Caki2 (cell line): ENCODE measurements around the gene DOCK11. TPM values are rescaled to one million over a fixed set of nuclear protein-coding genes. Genes with fewer than 3 reads are reported as not detected.
"Not testable (repeated sequence)": the region's sequence is repeated elsewhere in the genome, so short reads cannot be mapped to it uniquely, and the experiment has no call there.

Experiments used
- DNase-seq: peaks from one replicate; pipeline ENCODE4 v3.0.0-alpha.2; 2015; ENCODE audit warnings: low read depth
- in situ Hi-C: cut with HindIII; loops from 2 replicates; pipeline ENCODE4 v1.10.0; 2016; ENCODE audit warnings: low sequenced_read_pairs, low pct_unique_long_range_greater_than_20kb, mixed read lengths
- total RNA-seq: library from RNA; depleted of rRNA; stranded (reverse); fragments of >200 nt; shearing (Covaris generic); gene quantifications from 2 replicates; pipeline ENCODE4 v1.2.3, GENCODE V29; 2014; ENCODE audit warnings: low replicate concordance

The DOCK11 gene
- total RNA-seq, 1 experiment from 2014 or later: 5.5 TPM

DNA sequence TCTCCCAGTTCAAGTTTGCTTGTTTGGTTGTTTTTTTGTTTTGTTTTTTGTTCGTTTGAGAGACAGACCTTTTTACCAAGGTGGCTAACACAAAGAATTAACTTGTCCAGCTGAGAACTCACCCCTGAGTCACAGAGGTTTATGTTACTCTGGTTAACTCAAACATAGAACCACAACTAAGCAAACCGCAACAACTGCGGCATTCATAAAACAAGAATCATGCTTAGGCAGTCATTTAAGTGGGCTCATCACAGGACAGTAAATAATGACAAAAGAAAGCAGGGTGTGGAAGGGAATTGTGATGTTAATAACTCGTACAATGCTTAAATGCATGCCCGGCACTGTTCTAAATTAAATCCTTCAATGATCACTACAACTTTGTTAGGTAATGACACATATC is 207.1 kb downstream of the DOCK11 start:
- no peak for DNase-seq
- in situ Hi-C loops: no loop called here

DNA sequence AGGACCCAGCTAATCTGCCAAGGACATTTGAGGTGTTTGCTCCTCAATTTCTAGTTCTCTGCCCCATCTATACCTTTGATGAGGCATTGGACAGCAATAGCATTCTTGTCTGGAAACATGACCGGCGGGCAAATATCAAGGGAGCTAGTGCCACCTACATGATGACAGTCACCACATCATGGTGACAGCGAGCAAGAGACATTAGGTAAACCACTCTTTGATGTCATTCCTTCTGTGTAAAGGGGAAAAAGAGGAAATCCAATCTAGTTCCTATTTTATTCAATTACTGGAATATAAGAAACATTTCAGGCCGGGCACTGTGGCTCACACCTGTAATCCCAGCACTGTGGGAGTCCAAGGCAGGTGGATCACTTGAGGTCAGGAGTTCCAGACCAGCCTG is 211.1 kb downstream of the DOCK11 start:
- in situ Hi-C loops: no loop called here
- no peak for DNase-seq

DNA sequence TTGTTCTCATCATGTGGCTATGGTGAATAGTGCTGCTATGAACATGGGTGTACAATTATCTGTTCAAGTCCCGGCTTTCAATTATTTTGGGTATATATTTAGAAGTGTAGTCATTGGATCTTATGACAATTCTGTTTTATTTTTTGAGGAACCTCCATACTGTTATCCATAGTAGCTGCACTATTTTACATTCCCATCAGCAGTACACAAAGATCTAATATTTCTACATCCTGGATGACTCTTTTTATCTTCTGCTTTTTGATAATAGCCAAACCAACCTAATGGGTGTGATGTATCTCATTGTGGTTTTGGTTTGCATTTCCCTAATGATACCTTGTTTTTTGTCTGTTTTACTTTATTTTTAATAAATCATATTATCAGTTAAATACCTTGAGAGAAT is 218.9 kb downstream of the DOCK11 start:
- no peak for DNase-seq
- in situ Hi-C loops: no loop called here

DNA sequence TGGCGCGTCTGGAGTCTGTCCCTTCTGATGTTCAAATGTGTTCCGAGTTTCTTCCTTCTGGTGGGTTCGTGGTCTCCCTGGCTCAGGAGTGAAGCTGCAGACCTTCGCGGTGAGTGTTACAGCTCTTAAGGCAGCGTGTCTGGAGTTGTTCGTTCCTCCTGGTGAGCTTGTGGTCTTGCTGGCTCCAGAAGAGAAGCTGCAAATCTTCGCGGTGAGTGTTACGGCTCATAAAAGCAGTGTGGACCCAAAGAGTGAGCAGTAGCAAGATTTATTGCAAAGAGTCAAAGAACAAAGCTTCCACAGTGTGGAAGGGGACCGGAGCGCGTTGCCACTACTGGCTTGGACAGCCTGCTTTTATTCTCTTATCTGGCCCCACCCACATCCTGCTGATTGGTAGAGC is 220.3 kb downstream of the DOCK11 start:
- DNase-seq, in situ Hi-C loops: not testable (repeated sequence)

DNA sequence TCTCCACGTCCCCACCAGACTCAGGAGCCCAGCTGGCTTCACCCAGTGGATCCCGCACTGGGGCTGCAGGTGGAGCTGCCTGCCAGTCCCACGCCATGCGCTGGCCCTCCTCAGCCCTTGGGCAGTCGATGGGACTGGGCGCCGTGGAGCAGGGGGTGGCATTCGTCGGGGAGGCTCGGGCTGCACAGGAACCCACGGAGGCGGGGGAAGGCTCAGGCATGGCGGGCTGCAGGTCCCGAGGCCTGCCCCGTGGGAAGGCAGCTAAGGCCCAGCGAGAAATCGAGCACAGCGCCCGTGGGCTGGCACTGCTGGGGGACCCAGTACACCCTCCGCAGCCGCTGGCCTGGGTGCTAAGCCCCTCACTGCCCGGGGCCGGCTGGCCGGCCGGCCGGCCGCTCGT is 221.2 kb downstream of the DOCK11 start:
- DNase-seq, in situ Hi-C loops: not testable (repeated sequence)

DNA sequence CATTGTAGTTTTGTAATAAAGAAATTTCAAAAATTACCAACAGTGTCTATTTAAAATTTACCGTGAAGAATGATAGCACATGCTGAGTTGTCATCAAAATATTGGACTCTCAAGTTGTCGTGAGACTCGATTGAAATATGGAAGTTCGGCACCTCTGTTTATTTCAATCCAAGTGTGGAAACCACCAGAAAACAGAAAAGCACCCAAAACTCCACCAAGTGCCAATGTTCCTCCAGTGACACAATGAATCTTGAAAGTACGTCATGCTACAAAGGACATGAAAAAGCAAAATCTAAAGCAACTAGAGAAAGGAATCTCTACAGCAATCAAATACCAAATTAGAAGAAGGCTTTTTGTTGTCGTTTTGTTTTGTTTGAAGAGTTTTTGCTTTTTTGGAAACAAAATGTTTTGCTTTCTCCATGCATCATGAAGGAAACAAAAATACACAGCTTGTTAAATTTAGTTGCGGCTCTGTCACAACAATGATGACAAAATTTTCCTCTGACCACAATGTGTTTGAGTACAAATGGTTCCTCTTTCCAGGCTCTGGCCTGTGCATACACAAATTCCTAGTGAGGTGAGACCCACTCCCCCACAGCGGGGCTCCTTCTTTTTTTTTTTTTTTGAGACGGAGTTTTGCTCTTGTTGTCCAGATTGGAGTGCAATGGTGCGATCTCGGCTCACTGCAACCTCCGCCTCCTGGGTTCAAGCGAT is 222.2 kb downstream of the DOCK11 start:
- in situ Hi-C loops: no loop called here
- no peak for DNase-seq

DNA sequence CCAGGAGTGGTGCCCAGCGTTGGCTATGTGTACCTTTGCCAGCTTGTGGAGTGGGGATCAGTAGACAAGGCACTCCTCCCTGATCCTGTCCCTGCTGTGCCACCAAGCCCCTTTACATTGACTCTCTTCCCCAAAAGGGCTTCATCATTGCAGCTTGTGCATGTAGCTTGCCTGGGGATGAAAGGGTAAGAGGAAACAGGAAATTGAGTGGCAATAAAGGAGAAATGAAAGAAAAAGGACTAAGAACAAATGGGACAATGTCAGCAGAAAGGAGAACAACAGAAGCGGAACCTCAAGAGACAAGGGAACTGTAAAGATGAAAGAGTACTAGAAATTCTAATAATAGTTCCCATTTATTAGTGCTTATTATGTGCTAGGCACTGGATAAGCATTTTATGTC is 223.1 kb downstream of the DOCK11 start:
- no peak for DNase-seq
- in situ Hi-C loops: no loop called here

DNA sequence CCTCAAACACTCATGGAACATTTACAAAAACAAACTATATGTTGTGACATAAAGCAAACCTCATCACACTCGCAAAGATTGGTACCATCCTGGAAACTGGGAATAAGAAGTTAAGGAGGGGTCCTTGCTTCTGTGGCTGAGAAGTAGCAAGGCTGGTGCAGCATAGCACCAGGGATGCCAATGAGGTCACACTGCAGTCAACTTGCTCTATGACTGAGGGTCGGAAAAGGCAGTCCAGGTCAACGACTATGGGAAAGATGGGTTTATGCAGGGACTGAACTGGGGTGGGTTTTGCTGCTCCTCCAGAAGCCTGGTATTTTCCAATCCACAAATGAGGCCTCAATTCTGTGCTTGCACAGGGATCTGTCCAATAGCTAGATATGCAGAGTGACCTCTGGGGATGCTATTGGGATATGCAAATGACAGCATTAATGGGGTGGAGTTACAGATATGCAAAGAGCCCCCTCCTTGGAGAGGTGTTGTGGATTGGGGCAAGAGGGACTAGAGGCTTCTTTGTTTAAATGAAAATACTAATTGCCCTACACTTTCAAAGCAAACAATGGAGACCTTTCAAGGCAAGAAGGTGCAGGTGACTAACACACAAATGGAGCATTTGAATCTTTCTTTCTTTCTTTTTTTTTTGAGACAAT is 224.6 kb downstream of the DOCK11 start:
- in situ Hi-C loops: no loop called here
- no peak for DNase-seq

DNA sequence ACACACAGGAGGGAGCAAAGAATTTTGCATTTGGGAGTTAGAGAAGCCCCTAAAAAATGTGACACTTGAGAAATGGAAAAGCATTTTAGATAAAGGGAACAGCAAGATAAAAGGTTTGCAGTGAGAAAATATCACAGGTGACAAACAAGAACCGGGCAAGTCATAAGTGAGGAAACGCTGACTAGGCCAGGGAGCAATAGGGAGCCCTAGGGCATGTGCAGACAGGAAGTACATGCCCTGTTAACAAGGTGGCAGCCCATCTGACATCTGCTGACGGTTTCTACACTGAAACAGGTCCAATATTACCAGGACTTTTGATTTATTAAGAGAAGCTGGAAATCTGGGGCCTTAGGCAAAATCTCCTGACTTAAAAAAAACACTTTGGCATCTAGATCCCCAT is 227.8 kb downstream of the DOCK11 start:
- in situ Hi-C loops: no loop called here
- DNase-seq: no peak

DNA sequence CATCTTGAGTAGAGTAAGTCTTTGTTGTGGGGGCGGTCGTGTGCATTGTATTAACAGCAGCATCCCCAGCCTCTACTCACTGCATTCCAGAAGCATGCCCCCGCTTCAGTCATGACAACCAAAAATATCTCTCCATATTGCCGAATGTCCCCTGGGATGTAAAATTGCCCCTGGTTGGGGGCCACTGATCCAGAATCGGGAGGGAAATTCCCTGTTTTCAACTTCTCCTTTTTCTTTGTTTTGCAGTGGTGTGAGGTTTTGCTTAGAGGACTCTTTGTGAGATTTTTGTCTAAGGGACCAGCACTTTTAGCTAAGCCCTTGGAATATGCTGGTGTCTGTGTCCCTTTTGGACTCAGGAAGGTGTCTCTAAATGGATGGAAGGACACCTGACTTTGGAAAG is 228.8 kb downstream of the DOCK11 start:
- DNase-seq: no peak
- in situ Hi-C loops: no loop called here

DNA sequence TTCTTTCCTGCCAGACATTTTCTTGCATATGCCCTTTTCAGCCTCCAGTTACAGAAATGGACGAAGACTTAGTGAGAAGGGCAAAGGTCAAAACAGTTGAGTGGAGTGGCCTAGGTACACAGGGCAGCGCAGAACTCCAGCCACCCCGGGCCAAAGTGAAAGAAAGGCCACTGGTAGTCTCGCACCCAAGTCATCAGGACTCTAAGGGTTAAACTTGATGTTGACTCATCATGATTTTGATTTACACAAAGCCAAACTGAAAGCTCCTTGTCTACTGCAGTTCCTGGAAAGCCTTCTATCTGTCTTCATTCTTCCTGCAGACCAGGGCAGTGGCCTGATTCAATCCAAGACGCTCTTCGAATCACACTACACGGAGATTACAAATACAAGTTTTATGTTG is 229.2 kb downstream of the DOCK11 start:
- in situ Hi-C loops: no loop called here
- DNase-seq: no peak

DNA sequence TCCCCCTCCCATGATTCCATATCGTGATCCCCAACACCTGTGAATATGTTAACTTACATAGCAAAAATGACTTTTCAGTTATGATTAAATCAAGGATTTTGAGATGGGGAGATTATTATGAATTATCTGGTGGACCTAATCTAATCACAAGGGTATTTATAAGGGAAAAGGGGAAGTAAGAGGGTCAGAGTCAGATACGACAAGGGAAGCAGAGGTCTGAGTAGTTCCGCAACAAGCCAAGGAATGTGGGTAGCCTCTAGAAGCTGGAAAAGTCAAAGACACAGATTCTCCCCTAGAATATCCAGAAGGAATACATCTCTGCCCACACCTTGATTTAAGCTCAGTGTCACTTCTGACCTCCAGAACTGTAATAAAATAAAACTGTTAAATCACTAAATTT is 230.8 kb downstream of the DOCK11 start:
- in situ Hi-C loops: no loop called here
- no peak for DNase-seq

DNA sequence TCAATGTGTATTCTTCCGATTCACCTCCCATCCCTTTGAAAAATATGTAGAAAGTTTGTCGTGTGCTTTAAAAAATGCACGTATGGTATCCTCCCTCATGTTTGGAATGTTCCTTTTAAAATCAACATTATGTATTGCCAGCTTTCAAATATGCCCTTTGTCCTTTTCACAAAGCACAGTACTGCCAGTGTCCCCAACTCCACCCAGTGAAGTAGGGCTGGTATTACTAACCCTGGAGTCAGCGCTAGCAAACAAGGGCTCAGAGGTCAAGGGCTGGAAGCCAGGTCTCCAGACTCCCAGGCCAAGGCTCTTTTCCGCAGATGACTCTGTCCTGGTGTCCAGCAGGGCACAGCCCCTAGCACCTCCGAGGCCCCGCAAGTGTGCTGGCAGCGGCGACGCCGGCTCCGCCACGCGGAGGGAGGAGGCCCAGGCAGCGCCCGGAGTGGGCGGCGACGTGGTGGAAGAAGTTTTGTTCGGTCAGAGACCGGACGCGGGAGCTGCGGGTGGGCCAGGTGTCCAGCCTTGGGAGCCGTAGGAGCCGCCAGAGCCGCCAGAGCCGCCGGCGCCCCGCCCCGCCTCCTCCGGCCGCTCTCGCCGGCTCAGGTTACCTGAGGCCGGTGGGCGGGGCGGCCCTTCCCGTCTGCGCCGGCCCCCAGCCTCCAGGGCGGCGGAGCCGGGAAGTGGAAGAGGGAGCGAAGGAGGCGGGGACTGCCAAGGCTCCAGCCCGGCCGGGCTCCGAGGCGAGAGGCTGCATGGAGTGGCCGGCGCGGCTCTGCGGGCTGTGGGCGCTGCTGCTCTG is 231.5 kb downstream of the DOCK11 start, which contains the start of gene IL13RA1:
Gene IL13RA1, plus strand, starts transcription at position 720 of the 799 bp plus-strand sequence. Its CDS starts 33 bp downstream, at position 753.
- in situ Hi-C loops: no loop called here
- peak; percentile 90 for DNase-seq

DNA sequence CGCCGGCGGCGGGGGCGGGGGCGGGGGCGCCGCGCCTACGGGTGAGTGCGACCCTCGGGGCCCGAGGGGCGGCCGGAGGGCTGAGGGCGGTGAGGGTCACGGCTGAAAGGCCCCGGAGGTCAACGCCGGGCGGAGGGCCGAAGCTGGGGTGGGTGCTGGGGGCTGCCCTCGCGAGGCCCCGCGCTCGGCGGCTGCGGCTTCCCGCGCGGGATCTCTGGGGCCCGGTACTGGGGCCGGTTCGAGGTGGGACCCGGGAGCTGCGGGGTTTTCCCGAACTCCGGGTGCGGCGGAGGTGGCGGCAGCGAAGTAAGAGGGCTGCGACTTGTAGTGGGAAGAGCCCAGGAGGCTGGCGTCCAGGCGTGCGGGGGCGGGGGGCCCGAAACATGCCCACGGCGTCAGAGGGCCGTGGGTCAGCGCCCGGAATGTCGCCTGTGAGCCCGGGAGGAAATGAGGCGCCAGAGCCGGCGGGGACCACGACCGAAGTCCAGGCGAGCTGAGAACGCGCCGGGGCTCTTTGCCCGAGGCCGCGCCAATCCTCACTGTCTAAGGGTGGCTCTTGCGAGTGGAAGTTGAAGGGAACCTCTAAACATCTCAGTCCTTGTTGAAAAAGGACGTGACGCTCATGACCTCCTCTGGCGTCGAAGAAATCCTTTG is 232.2 kb downstream of the DOCK11 start:
- DNase-seq: peak; percentile 25
- in situ Hi-C loops: no loop called here

DNA sequence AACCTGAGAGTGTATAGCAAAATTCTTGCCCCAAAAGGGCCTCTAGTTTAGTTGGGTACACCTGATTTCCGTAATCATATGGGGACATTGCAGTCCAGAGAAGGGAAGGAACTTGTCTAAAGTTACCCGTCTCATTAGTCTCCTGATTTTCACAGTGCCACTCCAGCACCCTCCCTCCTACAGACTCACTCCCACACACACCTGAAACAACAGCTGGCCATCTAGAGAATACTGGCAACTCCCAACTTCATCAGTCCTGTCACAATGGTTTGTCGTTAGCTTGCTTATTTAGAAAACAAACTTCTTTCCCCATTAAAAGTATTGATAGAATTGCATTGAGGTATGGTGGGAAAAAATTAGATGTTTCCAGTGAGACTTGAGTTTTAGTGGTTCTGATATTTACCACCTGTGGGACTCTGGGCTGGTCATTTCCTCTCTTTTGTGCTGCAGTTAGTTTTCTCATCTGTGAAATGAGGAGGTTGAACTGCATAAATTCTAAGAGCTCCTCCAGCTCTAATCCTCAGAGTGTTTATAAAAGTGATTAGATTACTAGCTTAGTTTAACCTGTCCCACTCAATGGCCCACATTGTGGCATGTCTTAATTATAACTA is 233.5 kb downstream of the DOCK11 start:
- in situ Hi-C loops: no loop called here
- DNase-seq: no peak

DNA sequence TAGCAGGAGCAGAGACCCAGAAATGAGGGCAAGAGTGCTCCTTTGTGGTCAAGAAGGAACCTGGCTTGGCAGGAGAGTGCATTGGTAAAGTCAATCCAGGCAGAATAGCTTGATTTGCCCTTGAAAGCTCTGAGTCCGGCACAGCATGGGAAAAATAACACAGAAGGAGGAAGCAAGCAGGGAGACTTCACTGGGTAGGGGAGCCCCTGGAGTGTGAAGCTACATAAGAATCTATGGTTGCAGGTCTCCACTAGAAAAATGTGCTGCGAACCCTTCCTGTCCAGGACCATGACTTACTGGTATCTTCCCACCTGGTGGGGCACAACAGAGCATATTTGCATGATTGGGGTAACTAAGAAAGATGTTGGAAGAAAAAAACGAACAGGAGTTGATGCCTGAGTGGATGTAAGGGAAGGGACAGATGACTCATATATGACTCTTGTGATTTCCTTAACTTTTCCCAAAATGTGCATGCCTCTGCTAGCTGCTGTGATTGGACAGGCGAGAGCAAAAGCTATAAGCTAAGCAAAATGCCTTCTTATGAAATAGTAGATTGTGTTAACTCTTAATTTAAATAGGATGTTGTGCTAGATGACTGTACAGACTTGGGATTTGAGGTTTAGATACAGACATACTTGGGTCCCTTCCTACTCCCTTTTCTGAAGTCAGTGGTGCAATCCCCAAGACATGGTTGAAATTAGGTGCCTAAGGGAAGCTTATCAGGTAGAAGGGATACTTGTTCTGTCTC is 235.1 kb downstream of the DOCK11 start:
- DNase-seq: no peak
- in situ Hi-C loops: no loop called here

DNA sequence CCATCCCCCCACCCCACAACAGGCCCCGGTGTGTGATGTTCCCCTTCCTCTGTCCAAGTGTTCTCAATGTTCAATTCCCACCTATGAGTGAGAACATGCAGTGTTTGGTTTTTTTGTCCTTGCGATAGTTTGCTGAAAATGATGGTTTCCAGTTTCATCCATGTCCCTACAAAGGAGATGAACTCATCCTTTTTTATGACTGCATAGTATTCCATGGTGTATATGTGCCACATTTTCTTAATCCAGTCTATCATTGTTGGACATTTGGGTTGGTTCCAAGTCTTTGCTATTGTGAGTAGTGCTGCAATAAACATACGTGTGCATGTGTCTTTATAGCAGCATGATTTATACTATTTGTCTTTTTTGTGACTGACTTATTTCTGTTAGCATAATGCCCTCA is 236.9 kb downstream of the DOCK11 start:
- DNase-seq, in situ Hi-C loops: not testable (repeated sequence)

DNA sequence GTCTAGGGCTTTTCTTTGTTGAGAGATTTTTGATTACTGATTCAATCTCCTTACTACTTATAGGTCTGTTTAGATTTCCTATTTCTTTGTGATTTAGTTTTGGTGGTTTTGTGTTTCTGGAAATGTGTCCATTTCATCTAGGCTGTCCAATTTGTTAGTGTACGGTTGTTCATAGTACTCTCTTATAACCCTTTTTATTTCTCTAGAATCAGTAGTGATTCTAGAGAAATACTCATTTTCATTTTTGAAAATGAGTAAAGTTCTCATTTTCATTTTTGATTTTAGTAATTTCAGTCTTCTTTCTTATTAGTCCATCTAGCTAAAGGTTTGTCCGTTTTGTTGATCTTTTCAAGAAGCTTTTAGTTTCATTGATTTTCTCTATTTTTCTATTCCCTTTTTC is 239.3 kb downstream of the DOCK11 start:
- DNase-seq: no peak
- in situ Hi-C loops: no loop called here
